CD4-positive, alpha-beta T cell treated with Interleukin-6 at 100 ng/mL for 8 hours (primary cell): Measurements from ENCODE around the gene DOCK4.

Source experiments
- DNase-seq: peaks from one replicate; pipeline ENCODE4 v3.0.0-alpha.2; 2020; ENCODE audit warnings: mixed read lengths, low spot score

The DOCK4 gene

DNA sequence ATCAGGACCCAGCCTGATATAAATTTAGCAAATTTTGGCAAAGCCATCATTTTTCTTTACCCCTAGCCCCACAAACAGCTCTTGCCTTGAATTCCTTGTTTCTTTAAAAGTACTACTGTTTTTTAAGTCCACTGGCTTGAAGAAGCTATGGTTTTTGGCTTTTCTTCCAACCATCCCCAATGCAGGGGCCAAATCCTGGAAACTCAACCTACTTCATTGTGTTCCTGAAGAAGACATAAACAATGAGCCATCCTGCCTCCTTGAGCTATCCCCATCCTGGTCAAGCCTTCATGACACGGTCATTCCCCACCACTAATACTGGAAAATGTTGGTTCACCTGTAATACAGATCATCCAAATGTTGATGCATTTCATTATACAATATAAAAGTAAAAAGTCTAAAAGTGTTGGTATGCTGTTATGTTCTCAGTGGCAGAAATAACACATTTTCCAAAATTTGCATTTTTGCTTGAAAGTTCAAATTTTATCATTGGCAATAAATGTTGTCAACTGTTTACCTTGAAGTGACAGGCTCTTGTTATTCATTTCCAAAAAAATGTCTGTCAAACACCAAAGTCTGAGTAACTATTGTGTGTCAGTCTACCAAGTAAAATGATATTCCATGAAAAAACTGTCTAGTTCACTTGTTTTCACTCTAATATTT lies 92.2 kb downstream of the DOCK4 start:
- no peak for DNase-seq

DNA sequence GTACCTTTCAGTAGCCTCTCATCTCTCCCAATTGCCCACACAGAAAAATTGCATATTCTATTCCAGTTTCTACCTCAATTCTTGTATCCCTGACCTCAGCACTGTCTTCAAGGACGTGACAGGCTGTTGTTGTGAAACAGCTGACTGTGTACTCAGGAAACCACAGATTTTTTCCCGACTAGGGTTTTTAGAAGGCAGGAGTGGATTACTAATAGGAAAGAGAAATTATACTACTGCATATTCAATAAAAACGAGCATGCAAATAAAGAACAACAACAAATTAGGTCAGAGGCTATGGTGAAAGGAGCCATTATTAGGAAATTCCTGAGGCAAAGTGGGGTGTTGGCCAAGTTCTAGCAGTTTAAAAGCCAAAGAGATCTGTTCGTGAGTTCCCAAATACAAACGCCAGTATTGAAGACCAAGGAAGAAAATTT lies 93.4 kb downstream of the DOCK4 start:
- DNase-seq = no peak

DNA sequence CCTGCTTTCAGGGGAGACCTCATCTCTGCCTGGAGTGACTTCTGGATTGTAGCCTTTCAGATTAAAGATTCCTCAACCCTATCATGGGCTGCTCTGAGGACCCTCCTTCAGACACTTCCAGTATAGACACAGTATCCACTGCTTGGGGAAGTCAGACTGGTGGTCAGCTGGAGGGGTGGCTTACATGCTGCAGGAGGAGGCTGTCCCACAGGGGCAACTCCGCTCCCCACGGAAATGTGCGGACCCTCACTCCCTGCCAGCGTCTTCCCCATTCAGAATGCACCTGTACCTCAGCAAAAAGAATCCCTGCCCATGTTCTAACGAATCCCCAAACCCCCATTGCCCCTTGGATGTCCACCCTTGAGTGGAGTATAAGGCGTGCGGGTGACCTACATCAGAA lies 95.5 kb downstream of the DOCK4 start:
- DNase-seq = no peak

DNA sequence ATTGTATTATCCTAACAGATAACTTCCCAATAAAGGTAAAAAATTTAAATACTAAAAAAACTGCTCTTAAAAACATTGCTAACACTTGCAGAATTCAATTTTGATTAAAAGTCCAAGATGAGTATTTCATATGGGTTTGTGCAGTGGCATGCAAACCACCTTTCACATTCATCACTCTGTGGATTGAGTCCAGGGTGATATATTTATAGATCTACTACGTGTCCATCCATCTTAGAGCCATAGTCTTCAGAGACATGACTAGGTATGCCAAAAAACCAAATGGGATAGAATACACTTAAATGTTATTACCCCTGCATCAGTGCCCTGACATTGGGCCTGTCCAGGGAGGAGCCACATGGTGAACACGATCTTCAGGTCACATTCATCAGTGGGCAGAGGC lies 96.0 kb downstream of the DOCK4 start:
- no peak for DNase-seq

DNA sequence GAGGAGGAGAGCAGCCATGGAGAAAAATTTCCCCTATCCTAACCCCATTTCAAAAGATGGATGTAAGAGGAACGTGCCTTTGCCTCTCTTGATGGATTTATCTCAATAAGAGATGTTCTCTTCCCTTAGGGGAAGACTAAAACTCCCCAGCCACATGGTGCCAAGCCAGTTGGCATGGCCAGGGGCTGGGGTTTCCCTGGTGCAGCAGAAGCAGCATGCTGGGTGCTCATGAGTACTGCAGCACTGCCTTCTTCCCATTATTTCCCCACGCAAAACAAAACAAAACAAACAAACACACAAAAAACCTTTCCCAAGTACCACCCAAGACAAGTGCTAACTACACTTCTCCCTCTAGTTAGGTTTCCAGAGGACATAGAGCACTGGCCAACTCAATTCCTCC lies 97.2 kb downstream of the DOCK4 start:
- no peak for DNase-seq

DNA sequence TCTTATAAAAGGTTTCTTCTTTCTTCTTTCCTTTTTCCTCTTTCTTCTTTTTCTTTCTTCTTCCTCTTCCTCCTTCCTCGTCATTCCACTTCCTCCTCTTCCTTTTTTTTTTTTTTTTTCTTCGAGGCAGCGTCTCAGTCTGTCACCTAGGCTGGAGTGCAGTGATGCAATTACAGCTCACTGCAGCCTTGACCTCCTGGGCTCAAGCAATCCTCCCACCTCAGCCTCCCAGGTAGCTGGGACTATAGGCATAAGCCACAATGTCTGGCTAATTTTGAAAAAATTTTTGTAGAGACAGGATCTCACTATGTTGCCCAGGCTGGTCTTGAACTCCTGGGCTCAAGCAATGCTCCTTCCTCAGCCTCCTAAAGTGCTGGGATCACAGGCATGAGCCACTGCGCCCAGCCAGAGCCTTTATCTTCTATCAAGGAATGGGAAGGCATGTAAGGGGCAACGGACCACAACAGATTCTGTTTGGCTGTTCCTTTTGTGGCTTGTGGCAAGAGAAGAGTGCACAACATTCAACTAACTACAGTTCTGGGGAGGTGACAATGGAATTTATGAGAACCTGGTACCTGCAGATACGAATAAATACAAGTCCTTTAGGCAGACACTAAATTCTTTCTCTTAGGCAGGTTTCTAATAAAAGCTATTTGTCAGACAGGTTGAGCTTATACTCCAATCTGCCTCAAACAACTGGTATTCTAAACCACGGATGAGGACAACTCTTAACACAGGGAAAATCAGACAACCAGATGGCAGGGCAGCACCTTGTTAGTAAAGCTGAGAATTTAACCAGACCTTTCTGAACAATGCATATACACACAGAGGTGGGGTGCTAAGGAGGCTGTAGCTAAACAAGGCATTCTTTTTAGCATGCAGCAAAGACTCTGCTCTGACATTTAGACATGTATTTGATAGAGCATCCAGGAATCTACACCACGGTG lies 100.3 kb downstream of the DOCK4 start:
- DNase-seq = no peak

DNA sequence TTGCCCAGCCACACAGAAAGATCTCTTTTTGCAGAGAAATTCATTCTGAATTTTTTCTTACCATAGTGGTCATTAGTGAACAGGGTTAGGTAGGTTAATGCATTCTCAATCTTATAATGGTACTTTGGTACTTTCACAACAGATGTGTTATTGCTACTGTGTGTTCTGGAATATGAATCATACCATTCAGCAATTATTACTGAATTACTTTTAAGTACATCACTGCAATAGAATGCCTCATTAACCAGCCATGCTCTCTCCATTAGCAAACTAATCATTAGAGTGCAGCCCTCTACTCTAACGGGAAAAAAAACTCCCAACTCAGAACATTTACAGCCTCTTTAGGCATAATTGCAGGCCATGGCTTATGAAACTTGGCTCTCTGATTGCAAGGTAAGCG lies 102.1 kb downstream of the DOCK4 start:
- no peak for DNase-seq

DNA sequence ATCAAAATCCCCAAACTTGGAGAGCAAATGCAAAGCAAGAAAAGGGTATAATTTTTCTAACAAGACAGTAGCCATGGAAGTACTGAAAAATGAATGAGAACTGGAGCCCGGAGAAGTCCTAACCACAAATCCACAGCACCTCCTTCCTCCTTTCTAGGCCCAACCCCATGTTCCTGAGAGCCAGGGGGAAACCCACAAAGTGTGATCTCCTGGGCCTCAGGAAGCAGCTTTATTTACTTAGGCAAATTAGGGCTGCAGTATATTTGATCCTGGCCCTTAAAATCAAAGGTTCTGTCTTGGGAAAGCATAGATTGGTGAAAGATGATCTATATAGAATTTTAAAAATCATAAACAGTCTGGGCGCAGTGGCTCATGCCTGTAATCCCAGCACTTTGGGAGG lies 103.0 kb downstream of the DOCK4 start:
- no peak for DNase-seq

DNA sequence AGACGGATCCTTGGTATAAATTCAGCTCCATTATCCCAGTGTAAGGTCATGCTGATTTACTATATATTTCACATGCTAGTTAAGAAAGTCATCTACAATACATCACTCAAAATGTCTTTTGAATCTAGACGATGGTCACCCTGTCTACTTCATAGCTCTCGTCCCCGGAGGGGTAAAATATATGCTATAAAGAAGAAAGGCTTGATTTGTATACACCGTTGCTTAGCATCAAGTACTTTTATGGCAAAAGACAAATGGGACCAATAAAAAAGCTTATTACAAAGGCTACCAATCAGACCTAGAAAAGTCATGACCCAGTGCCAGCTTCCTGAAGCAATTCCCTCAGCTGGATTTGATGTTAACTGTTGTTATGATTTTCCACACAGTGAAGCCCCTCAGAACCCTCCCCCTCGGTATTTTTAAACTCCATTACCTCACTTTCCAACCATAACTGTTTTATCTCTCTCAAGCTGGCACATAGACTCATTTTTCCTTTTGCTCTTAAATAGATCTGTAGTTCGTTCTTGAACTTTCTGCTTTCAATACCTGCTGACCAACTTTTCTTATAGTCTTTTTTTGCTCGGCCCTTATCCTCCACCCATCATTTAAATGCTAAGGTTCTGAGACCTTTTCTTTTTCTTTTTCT lies 104.9 kb downstream of the DOCK4 start:
- no peak for DNase-seq

DNA sequence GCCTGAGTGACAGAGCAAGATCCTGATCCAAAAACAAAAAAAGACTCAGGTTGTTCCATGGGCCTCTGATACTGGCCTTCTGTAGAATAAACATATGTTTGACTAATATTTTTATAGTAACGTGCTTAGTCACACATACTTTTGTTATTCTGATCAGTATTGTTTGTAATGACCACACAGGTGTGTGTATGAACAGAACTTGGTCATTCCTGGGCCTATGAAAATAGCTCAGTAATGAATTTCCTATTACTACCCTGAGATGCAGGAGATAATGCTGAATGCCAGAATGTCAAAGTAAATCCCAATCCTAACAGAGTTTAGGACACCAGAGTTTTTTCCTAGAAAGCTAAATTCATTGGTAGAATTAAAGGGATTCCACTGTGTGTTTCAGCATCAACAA lies 108.7 kb downstream of the DOCK4 start:
- no peak for DNase-seq

DNA sequence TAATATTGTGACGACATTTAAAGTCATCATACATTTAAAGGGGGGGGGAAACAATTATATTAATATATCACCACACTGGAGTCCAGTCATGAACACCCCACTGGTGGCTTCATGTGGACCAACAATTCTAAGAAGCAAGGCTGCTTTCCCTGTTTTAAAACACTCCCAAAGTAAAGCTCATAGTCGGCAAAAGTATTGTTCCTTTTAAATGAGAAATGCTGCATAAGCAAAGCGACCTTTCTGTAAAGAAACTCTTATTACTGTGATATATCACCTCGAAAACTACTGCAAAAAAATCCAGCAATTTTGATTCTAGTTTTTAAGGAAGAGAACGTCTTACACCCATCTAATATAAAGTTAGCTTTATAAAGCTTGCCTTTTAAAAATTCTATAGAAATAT lies 112.8 kb downstream of the DOCK4 start:
- no peak for DNase-seq

DNA sequence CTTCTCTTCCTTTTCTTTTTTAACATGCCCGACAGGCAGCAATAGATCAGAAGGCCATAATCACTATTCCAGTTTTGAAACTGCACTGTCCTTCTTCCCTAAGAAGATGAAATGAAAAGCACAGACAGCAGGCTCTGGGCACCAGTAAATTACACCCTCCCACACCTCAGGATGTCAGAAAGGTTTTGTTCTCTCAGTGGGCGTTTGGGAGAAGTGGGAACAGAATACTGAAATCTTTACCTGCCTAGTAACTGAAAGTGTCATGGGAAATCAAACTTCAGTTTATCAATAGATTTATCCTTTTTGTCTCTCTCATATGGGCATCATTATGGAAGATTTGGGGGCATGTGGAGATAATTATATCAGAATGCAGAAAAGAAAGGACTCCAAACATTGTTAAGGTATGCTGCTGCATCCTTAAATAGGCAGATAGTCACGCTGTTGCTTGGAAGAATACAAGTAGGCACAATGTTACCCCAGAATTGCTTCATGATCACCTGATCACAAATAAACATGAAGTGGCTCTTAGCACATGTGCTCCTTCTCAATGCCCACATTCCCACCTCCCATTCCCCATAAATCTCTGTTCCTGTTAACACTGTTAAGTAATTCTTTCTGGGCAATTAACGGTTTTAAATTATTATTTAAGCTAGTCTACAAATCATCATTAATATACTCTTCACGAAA lies 113.3 kb downstream of the DOCK4 start:
- no peak for DNase-seq

DNA sequence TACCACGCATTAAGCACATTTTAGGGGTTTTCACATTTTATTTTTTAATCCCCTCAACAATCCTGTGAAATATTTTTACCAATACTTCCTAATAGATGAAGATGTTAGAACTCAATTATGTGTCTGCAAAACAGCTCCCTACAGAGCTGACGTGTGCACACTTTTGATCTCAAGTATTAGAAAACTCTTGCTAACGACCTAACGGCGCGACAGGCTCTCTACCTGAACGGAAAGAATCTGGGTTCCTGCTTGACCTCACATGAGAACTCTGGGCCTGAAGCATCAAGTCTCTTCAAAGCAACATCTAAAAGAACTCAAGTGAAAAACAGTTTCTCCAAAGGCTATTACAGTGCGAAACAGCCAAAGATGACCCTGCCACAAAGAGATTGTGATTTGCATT lies 113.9 kb downstream of the DOCK4 start:
- DNase-seq = no peak

DNA sequence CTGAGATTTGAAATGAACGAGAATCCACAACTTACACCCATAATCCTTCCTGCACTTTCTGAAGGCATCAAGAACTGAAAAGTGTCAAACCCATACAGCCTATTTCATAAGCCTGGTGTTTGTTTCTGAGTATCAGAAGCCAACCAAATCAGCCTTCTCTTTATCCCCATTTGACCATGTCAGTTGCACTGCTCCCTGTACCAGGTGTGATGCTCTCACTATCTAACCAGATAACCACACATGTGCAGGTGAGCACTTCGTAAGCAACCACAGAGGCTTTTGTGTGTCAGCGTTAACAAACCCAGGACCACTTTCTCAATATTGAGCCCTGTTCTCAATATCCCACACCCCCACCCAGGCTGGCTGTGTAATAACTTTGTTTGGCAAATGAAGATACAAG lies 114.4 kb downstream of the DOCK4 start:
- no peak for DNase-seq

DNA sequence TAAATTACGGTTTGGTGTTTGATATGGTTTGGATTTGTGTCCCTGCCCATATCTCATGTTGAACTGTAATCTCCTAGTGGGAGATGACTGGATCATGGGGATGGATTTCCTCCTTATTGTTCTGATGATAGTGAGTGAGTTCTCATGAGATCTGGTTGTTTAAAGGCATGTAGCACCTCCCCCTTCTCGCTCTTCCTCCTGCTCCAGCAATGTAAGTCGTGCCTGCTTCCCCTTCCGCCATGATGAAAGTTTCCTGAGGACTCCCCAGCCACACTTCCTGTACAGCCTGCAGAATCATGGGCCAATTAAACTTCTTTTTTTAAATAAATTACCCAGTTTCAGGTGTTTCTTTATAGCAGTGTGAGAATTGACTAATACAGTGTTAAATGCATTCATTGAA lies 116.6 kb downstream of the DOCK4 start:
- DNase-seq = no peak

DNA sequence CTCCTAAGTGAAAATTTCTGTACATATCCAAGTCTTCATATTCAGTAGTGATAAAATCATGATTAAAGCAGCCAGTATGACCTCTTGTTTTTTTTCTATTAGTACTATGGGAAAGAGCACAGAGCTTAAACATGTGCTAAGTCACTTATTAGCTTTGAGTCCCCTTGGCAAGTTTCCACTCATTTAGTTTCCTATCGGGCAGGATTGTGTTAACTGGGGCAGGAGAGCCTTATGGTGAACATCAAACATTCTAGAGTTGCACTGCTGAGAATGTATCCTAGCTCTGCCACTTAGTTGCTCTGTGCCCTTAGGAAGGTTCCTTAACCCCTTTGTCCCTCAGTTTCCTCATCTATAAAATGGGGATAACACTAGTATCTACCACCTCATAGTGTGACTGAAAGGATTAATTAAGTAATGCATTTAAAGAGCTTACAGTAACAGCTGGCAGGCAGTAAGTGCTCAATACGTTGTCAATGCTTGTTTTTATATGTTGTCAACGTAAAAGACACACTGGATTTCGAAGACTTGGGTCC lies 117.6 kb downstream of the DOCK4 start:
- no peak for DNase-seq

DNA sequence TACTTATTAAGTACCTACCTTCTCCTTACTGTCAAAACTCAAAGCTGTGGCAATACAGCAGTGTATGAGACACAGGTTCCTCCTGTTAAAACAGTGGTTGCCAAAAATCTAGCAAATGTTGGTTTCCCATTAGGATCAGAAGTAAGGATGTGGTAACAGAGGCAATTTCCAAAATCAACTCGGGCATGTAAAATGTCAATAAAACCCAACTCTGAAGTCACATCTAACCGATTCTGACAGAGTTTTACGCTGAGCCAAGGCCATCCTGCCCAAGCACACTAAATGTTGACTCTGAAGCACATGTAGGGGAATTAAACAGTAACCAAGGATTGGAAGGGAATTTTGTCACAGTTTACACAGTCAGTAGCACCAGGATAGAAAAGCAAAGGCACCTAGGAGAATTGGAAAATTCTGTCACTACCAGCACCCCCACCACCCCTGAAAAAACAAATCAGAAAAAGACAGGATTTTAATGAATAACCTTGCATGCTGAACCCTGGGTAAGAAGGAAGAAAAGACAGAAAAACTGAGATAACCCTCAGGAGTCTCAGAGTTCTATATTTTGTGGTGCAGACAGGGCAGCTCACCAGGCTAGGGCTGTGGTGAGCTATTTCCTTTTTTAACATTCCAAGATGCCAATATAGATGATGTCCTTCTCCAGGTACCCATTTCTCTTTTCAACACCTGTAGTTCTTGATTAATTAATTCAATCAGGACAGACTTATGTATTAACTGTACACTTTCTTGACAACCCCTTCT lies 119.5 kb downstream of the DOCK4 start:
- no peak for DNase-seq

DNA sequence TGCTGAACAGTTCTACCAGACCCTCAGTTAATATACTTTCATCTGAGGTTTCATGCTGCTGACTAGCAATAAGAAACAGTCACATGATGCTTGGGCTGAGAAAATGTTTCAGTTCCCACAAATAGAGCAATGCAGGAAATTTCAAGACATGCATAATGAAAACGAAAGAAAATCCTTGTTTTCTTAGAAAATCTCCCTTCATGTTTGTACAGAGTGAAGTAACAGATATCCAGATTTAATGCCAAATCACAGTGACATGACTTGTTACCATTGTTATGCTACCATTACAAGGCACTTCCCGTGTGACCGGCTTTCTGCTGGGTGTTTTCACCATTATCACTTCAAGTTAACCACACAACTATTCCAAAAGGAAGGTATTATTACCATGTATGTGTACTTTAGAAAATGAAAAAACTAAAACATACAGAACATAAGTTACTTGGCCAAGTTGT lies 121.7 kb downstream of the DOCK4 start:
- DNase-seq = no peak

DNA sequence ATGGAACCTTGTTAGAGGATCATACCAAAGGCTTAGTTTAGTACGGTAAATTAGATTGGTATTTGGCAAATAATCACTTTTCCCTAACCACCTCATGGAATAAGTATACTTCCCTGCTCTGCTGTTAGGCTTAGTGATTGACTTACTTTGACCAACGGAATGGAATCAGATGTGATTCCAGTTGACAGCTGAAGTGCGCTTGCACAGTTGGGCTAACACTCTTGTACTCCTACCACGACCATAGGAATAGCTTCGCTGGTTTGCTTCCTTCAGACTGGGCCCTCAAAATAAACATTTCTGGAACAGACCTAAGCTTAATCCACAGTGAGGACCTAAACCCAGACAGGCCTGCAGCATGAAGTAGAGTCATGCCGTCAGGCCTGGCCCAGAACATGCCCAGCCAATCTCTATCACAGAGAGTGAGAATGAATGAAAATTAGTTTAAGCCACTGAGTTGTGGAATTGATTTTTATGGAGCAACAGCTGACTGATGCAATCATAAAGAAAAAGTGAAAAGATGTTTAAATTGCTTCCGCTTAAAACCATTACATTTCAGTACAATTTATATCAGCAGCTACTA lies 122.3 kb downstream of the DOCK4 start:
- no peak for DNase-seq

DNA sequence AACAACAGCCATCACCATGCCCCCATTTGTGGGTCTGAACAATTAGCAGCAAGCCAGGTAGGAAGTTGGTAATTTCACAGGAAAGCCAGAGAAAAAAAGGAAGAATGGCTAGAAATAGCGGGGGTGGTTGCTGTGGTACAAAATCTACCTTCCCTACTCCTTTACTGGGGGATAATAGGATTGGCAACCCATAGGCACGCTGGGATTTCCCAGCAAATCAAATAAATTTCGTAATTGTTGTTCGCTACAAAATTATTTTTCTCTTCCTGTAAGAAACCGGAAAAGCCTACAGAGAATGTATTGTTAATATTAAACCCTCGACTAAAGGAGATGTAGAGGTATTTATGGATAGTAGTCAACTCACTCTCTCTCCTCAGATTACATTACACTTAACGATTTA lies 123.9 kb downstream of the DOCK4 start:
- no peak for DNase-seq

DNA sequence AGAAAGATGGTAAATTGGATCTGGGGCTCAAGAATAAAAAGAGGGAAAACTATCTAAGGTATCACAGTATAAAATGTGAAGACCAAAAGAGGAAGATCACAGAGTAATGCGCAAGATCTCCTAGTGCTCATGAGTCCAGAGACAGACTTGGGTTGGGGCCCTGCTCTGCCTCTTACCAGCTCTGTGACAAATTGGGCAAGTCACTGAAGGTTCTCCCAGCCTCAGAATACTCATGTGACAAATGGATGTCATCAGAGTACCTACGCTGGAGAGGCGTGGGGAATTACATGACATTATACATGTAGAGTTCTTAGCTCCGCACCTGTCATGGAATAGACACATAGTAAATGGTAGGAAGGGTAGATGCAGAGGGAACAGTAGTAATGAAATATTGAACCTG lies 124.4 kb downstream of the DOCK4 start:
- DNase-seq = no peak
